Ovary (tissue), 9 donors: ENCODE measurements around the gene HNRNPAB. TPM values are rescaled to one million over a fixed set of nuclear protein-coding genes. Genes with fewer than 3 reads are reported as not detected.

Experiments used
- DNase-seq, 5 donors: peaks; one replicate each; pipeline ENCODE4 v3.0.0-alpha.2; 2019 to 2020
- H3K27ac ChIP-seq, 2 donors: fragments of 200-600 bp; one replicate each; pipeline versions ENCODE4 v1.5.1 to v1.8.0; 2019 to 2022
- H3K27me3 ChIP-seq: fragments of 200-600 bp; one replicate; pipeline ENCODE4 v1.8.0; 2022
- H3K36me3 ChIP-seq: fragments of 200-600 bp; sonication (generic); one replicate; pipeline ENCODE4 v1.5.1; 2019
- H3K4me1 ChIP-seq: one replicate; pipeline ENCODE4 v1.8.1; 2013; ENCODE audit warnings: mild to moderate bottlenecking, moderate library complexity; ENCODE audit not compliant: insufficient read depth
- H3K4me3 ChIP-seq: fragments of 200-600 bp; sonication (generic); one replicate; pipeline ENCODE4 v1.5.1; 2017
- H3K9me3 ChIP-seq, 2 donors: fragments of 200-600 bp in 1 of 2; sonication (generic) in 1 of 2; one replicate each; pipeline versions ENCODE4 v1.5.1 to v1.8.1; 2013 to 2019; ENCODE audit warnings: mild to moderate bottlenecking in 1 of 2, moderate library complexity in 1 of 2
- CTCF ChIP-seq, 3 donors: fragments of 450-650 bp in 2 of 3; fragments of 200-600 bp in 1 of 3; IDR thresholded peaks; one replicate each; pipeline versions ENCODE4 v1.5.1 to v1.8.0; 2016 to 2022; ENCODE audit warnings: antibody characterized with exemption in 3 of 3, mild to moderate bottlenecking in 1 of 3
- EP300 ChIP-seq: sonication (generic); formaldehyde crosslinking; IDR thresholded peaks from one replicate; pipeline ENCODE4 v1.6.1; 2017; ENCODE audit warnings: antibody characterized with exemption
- POLR2A ChIP-seq: fragments of 450-650 bp; IDR thresholded peaks from one replicate; pipeline ENCODE4 v1.6.1; 2017; ENCODE audit warnings: antibody characterized with exemption, mild to moderate bottlenecking, moderate library complexity
- whole genome bisulfite sequencing, 3 donors: extraction: QIAGEN DNeasy Blood & Tissue Kit in 1 of 3; methylation state at CpG; one replicate each; pipeline versions ENCODE4 v1.1.5 to v1.1.7; 2013 to 2017; 5-methylcytosine and 5-hydroxymethylcytosine counted together
- intact Hi-C, 4 donors: fragments of 100-400 bp; cut with DNase I; formaldehyde crosslinking; loops; one replicate each; pipeline versions ENCODE4 v1.11.0 to v1.15.1; 2022 to 2023
- polyA plus RNA-seq, 2 donors: library from polyadenylated mRNA; stranded (reverse); fragments of 200-250 nt in 1 of 2; fragments of 350-450 nt in 1 of 2; fragmentation: Illumina TruSeq in 1 of 2; extraction: RNeasy Lipid Tissue Mini Kit (QIAGEN cat#74804) in 1 of 2; gene quantifications; one replicate each; pipeline ENCODE4 v1.2.3, GENCODE V29; 2013 to 2014
- total RNA-seq, 7 donors: library from RNA; depleted of rRNA in 2 of 7; stranded (reverse); fragments of >200 nt in 2 of 7; fragmentation: NEBNext Ultra II Directional in 3 of 7; extraction: Animal tissue kit (Norgen Biotek cat#: 25700) in 3 of 7; gene quantifications; one replicate each; pipeline versions ENCODE4 v1.1.0 to v1.2.4, GENCODE V29; 2016 to 2023
- donor health status: DM: no; HTN: no; CAD: no; lungs with moderate emphysema.
- donor health status: DM: no; HTN: no; CAD: no.
- donor health status: Bipolar disorder and iron deficiency.
- donor health status: DM: yes; HTN: yes; CAD: no.
- donor health status: DM: no; HTN: no; CAD: no.
- donor health status: DM: yes; HTN: yes; CAD: no.

The HNRNPAB gene
- total and polyA plus RNA-seq, 9 donors, result 42.0 to 132 (median 102) TPM

GRCh38 chr5:178218827-178219226 is 14.5 kb downstream of the HNRNPAB start:
- H3K4me1 ChIP-seq, result peaks cover 1% of the 10 kb centered on the region
- 33 to 42% (median 35%) methylated on average over 3 of the region's 3 CpGs for WGBS, 3 donors
- TF ChIP-seq POLR2A (no peak), CTCF (IDR thresholded peaks at IDR 0.05) (no peak), EP300 (no peak)
- intact Hi-C loops, result no loop called here
- H3K27me3 ChIP-seq, result no peaks in the 10 kb centered on the region
- no peaks in the 10 kb centered on the region for H3K36me3 ChIP-seq
- H3K4me3 ChIP-seq, result no peak overlapping the region
- DNase-seq, result no peak
- H3K27ac ChIP-seq, result no peak overlapping the region
- no peaks in the 10 kb centered on the region for H3K9me3 ChIP-seq

GRCh38 chr5:178221282-178221681 is 16.9 kb downstream of the HNRNPAB start:
- no peaks in the 10 kb centered on the region for H3K9me3 ChIP-seq
- H3K4me1 ChIP-seq, result no peaks in the 10 kb centered on the region
- DNase-seq, result no peak
- no peak overlapping the region for H3K4me3 ChIP-seq
- no peak overlapping the region for H3K27ac ChIP-seq
- no peaks in the 10 kb centered on the region for H3K27me3 ChIP-seq
- H3K36me3 ChIP-seq, result no peaks in the 10 kb centered on the region
- 76 to 81% (median 81%) methylated on average over 3 of the region's 3 CpGs for WGBS, 3 donors
- TF ChIP-seq CTCF (IDR thresholded peaks at IDR 0.05) (no peak), POLR2A (no peak), EP300 (no peak)
- intact Hi-C loops, result loop anchor here in 1 of 4 donors (10.0 kb wide), 1 partner anchor 76 kb away; no protein-coding TSS in a partner anchor

GRCh38 chr5:178221853-178222252 is 17.5 kb downstream of the HNRNPAB start:
- no peak overlapping the region for H3K27ac ChIP-seq
- TF ChIP-seq POLR2A (no peak), EP300 (no peak)
- H3K36me3 ChIP-seq, result no peaks in the 10 kb centered on the region
- no peak for DNase-seq
- H3K4me3 ChIP-seq, result no peak overlapping the region
- intact Hi-C loops, result loop anchor here in 1 of 4 donors (10.0 kb wide), 1 partner anchor 77 kb away; no protein-coding TSS in a partner anchor
- H3K27me3 ChIP-seq, result no peaks in the 10 kb centered on the region
- 74 to 95% (median 75%) methylated on average over 5 of the region's 5 CpGs for WGBS, 3 donors
- H3K9me3 ChIP-seq, result no peaks in the 10 kb centered on the region
- H3K4me1 ChIP-seq, result no peaks in the 10 kb centered on the region

- H3K9me3 ChIP-seq, result no peaks in the 10 kb centered on the region
- H3K27me3 ChIP-seq, result no peaks in the 10 kb centered on the region
- no peaks in the 10 kb centered on the region for H3K36me3 ChIP-seq
- H3K27ac ChIP-seq, result no peak overlapping the region
- no peak for DNase-seq
- 96 to 97% (median 97%) methylated on average over 15 of the region's 15 CpGs for WGBS, 3 donors
- H3K4me1 ChIP-seq, result no peaks in the 10 kb centered on the region
- intact Hi-C loops, result loop anchor here in 1 of 4 donors (10.0 kb wide), 1 partner anchor 77 kb away; no protein-coding TSS in a partner anchor
- TF ChIP-seq POLR2A (no peak), EP300 (no peak), CTCF (IDR thresholded peaks at IDR 0.05) (no peak)
- H3K4me3 ChIP-seq, result no peak overlapping the region
Observed at GRCh38 chr5:178222292-178222691, 18.0 kb downstream of the HNRNPAB start.

GRCh38 chr5:178223196-178223773 is 19.0 kb downstream of the HNRNPAB start:
- H3K36me3 ChIP-seq, result no peaks in the 10 kb centered on the region
- no peaks in the 10 kb centered on the region for H3K9me3 ChIP-seq
- H3K27me3 ChIP-seq, result no peaks in the 10 kb centered on the region
- no peak overlapping the region for H3K27ac ChIP-seq
- intact Hi-C loops, result loop anchor here in 1 of 4 donors (10.0 kb wide), 1 partner anchor 78 kb away; no protein-coding TSS in a partner anchor
- H3K4me3 ChIP-seq, result no peak overlapping the region
- TF ChIP-seq CTCF (IDR thresholded peaks at IDR 0.05) (no peak), EP300 (no peak), POLR2A (no peak)
- WGBS, 3 donors, result 84 to 86% (median 86%) methylated on average over 5 of the region's 5 CpGs
- no peak for DNase-seq
- H3K4me1 ChIP-seq, result no peaks in the 10 kb centered on the region
